ENCODE results near the gene PRR36. TPM values are rescaled to one million over a fixed set of nuclear protein-coding genes. Genes with fewer than 3 reads are reported as not detected.

The PRR36 gene
- polyA plus RNA-seq, 3 donors: 4.2 to 4.5 (median 4.3) TPM

GRCh38 chr19:7848779-7849457 lies 25.3 kb downstream of the PRR36 start:
- DNase-seq (ENCODE audit: low read depth in 3 of 3, low spot score in 2 of 3): no peak

- no peak for DNase-seq (ENCODE audit: low read depth in 3 of 3, low spot score in 2 of 3)
These were observed 26.5 kb downstream of the PRR36 start for GRCh38 chr19:7847664-7848063.

DNA sequence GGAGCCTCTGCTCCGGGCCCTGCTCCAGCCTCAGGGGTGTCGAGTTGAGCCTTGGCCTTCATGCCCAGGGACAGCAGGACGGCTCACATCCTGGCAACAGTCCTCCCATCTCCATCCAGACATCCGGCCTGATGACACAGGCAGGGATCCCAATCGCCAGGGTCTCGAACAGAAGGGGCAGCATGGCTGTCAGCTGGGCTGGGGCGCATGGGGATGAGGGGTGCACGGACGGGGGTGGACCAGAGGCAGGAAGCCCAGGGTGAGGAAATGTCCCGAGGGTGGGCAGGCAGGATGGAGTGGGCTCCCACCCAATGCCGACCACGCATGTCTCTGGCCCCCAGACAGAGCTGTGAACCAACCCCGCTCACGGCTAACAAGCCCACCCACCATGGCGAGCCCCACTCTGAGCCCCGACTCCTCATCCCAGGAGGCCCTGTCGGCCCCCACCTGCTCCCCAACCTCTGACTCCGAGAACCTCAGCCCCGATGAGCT lies 28.0 kb downstream of the PRR36 start:
- DNase-seq (ENCODE audit: low read depth in 3 of 3, low spot score in 2 of 3): no peak

- DNase-seq (ENCODE audit: low read depth in 3 of 3, low spot score in 2 of 3): no peak
These were observed 28.6 kb downstream of the PRR36 start for GRCh38 chr19:7845390-7846154.

DNA sequence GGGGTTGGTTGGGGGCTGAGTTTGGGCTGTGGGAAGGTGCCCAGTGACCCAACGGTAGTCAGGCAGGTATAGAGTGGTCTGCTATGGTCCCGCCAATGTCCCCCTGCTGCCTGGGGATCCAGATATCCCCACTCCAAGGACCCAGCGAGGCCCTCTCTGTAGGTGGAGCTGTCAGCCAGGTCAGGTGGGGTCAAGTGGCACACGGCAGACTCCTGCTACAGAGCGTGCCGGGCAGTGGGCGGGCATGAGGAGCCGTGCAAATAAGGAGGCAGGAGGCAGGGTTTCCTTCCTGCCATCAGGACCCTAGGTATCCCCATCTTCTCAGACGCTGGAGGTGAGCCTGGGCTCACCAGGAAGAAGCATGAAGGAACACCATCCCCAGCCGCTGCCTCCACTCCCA lies 29.2 kb downstream of the PRR36 start:
- no peak for DNase-seq (ENCODE audit: low read depth in 3 of 3, low spot score in 2 of 3)

GRCh38 chr19:7844405-7844804 lies 29.8 kb downstream of the PRR36 start:
- DNase-seq (ENCODE audit: low read depth in 3 of 3, low spot score in 2 of 3): no peak

DNA sequence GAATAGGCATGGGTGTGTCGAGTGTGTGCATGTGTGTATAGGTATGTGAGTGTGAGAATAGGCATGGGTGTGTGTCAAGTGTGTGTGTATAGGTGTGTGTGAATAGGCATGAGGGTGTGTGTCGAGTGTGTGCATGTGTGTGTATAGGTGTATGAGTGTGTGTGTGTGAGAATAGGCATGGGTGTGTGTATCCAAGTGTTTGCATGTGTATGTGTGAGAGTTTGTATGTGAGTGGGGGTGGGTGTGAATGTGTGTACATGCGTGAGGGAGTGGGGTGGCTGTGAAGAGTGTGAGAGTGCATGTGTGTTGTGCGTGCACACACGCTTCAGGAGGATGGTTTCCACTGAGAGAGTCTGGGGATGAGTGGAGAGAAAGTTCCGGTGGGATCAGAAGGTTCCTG lies 30.7 kb downstream of the PRR36 start:
- DNase-seq (ENCODE audit: low read depth in 3 of 3, low spot score in 2 of 3): no peak

DNA sequence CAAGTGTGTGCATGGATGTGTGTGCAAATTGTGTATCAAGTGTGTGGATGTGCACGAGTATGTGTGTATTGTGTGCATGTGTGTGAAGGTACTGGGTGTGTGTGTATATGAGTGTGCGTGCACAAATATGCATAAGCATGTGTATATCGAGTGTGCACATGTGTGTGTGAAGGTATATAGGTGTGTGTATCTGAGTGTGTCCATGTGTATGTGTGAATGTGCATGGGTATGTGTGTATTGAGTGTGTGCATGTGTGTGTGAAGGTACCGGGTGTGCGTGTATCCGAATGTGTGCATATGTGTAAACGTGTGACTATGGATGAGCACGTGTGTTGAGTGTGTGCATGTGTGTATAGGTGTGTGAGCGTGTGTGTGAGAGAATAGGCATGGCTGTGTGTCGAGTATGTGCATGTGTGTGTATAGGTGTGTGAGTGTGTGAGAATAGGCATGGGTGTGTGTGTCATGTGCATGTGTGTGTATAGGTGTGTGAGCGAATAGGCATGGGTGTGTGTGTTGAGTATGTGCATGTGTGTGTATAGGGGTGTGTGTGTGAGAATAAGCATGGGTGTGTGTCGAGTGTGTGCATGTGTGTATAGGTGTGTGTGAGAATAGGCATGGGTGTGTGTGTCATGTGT lies 31.4 kb downstream of the PRR36 start:
- DNase-seq (ENCODE audit: low read depth in 3 of 3, low spot score in 2 of 3): no peak

GRCh38 chr19:7841751-7842660 lies 32.2 kb downstream of the PRR36 start:
- DNase-seq (ENCODE audit: low read depth in 3 of 3, low spot score in 2 of 3): no peak

DNA sequence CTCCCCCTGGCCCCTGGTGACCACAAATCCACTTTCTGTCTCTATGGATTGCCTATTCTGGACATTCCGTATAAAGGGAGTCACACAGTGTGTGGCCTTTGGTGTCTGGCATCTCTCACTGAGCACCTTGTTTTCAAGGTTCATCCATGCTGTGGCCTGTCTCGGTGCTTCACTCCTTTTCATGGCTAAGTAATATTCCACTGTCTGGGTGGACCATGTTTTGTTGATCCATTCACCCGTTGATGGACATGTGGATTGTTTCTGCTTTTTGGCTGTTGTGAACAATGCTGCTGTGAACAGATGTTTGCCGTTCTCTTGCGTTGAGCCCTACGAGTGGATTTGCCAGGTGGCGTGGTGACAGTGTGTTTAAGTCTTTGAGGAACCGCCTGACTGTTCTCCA lies 33.6 kb downstream of the PRR36 start:
- DNase-seq (ENCODE audit: low read depth in 3 of 3, low spot score in 2 of 3): no peak

- DNase-seq (ENCODE audit: low read depth in 3 of 3, low spot score in 2 of 3): no peak
These were observed 34.7 kb downstream of the PRR36 start for GRCh38 chr19:7839476-7839875.

- DNase-seq (ENCODE audit: low read depth in 3 of 3, low spot score in 2 of 3): no peak
These were observed 40.7 kb downstream of the PRR36 start for GRCh38 chr19:7833225-7834099.

DNA sequence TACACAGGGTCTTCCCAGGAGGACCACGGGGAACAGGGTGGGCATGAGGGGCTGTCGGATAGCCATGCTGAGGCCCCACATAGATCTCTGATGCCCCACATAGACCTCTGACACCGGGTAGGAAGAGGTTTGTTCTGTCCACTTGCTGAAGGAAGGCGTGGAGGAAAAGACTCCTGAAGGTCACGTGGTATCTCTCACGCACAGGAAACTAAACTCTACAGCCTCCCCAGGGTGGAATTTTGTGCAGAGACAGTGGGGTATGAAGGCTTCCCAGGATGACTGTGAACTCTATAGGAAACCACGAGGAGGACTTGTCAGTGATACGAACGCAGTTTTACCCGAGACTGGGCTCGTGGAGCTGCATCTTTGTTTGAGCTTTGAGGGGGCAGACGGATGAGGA lies 41.4 kb downstream of the PRR36 start:
- no peak for DNase-seq (ENCODE audit: low read depth in 3 of 3, low spot score in 2 of 3)

DNA sequence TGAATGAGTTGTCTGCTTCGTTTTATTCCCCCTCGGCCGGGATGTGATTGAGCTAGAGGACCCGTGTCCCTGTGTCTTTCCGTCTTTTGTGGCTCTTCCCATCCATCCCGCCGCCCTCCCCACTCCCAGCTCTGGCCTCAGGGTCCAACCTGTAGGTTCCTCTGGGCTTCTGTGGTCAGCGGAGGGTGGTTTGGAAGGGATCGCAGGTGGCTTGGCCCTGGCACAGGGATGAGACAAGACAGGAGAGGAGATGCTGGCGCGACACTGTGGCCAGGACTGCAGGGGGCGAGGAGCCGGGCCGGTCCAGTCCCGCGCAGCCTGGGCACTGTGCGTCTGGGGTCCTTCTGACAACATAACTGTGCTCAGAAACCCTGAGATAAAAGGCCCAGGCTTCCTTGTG lies 42.2 kb downstream of the PRR36 start:
- no peak for DNase-seq (ENCODE audit: low read depth in 3 of 3, low spot score in 2 of 3)

GRCh38 chr19:7831452-7831851 lies 42.7 kb downstream of the PRR36 start:
- DNase-seq (ENCODE audit: low read depth in 3 of 3, low spot score in 2 of 3): no peak

DNA sequence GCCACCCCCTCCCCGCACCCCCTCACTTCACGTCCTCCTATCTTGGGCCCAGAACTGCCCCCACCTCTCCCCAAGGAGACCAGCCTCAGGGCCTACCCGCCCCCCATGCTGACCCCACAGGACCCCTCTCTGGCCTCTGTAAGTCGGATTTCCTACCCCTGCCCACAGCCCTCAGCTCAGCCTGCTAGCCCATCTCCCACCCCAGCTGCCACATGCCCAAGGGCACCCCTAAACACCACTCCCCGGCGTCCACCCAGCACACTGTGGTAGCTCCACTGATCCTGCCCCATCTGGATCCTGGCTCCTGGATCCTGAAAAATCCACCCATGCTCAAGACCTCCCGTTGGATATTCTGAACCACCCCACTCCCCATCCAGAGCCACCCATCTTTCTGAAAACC lies 43.4 kb downstream of the PRR36 start:
- DNase-seq (ENCODE audit: low read depth in 3 of 3, low spot score in 2 of 3): no peak

DNA sequence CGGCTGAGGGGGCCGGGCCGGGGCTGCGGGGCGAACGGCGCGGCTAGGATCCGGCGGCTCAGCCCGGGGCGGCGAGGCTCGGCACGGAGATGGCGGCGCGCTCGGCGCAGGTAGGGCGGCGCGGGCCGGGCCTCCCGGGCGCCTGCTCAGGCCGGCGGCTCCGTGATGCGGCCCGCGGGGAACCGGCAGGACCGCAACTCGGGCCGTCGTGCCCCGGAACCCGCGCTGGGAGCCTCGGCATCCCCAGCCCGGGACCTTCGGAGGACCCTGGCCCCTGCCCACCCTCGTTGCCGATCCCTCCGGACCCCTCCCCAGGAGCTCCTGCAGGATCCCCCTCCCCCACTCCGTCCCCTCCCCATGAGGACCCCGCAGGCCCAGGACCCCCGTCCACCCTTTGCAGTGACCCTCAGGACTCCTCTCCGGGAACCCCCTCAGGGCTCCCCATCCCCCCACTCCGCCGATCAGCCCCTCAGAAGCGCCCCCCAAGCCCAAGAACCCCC lies 43.9 kb downstream of the PRR36 start:
- DNase-seq (ENCODE audit: low read depth in 3 of 3, low spot score in 2 of 3): no peak

- peak; percentile 99 for DNase-seq (ENCODE audit: low read depth in 3 of 3, low spot score in 2 of 3)
These were observed 44.5 kb downstream of the PRR36 start, which contains the start of gene EVI5L for GRCh38 chr19:7829561-7830271. Gene EVI5L (plus strand): TSS chr19:7830218. CDS start chr19:7846543, 16,325 bp downstream.

GRCh38 chr19:7829166-7829520 lies 45.0 kb downstream of the PRR36 start:
- no peak for DNase-seq (ENCODE audit: low read depth in 3 of 3, low spot score in 2 of 3)

Measured in right renal cortex interstitium (tissue), 3 donors.